Activated naive CD4-positive, alpha-beta T cell treated with anti-CD3 and anti-CD28 coated beads, Interleukin-2, amount 50 U/mL, for 24 hours (primary cell): Measurements from ENCODE around the gene COPS8.

Experiments used
- H3K27ac Mint-ChIP-seq: one replicate; pipeline ENCODE4 v1.8.0; 2021; ENCODE audit warnings: mild to moderate bottlenecking, mixed read lengths
- H3K27me3 Mint-ChIP-seq: one replicate; pipeline ENCODE4 v1.8.0; 2021; ENCODE audit warnings: mixed read lengths
- H3K36me3 Mint-ChIP-seq: one replicate; pipeline ENCODE4 v1.8.0; 2021; ENCODE audit warnings: mixed read lengths
- H3K4me1 Mint-ChIP-seq: one replicate; pipeline ENCODE4 v1.8.0; 2021; ENCODE audit warnings: mixed read lengths
- H3K4me3 Mint-ChIP-seq: one replicate; pipeline ENCODE4 v1.8.0; 2021; ENCODE audit warnings: mild to moderate bottlenecking, mixed read lengths
- H3K9me3 Mint-ChIP-seq: one replicate; pipeline ENCODE4 v1.8.0; 2021; ENCODE audit warnings: mixed read lengths

The COPS8 gene

GRCh38 chr2:237084444-237084843 lies 1.2 kb upstream of the COPS8 start:
- H3K27ac Mint-ChIP-seq: peak overlapping the region; percentile 82
- peaks cover 33% of the 10 kb centered on the region for H3K4me1 Mint-ChIP-seq

GRCh38 chr2:237090906-237091305 lies 5.2 kb downstream of the COPS8 start:
- Mint-ChIP-seq H3K36me3 (peaks cover 14% of the 10 kb centered on the region), H3K27ac (peak overlapping the region; percentile 9), H3K27me3 (no peaks in the 10 kb centered on the region), H3K9me3 (no peaks in the 10 kb centered on the region), H3K4me3 (no peak overlapping the region), H3K4me1 (peaks cover 24% of the 10 kb centered on the region)

More at GRCh38 chr2:237084444-237084843, 1.2 kb upstream of the COPS8 start:
- Mint-ChIP-seq H3K36me3 (peaks cover 3% of the 10 kb centered on the region), H3K27me3 (no peaks in the 10 kb centered on the region), H3K4me3 (peak overlapping the region; percentile 100), H3K9me3 (no peaks in the 10 kb centered on the region)

- Mint-ChIP-seq H3K36me3 (peaks cover 22% of the 10 kb centered on the region), H3K27me3 (no peaks in the 10 kb centered on the region), H3K9me3 (no peaks in the 10 kb centered on the region), H3K27ac (no peak overlapping the region), H3K4me1 (peaks cover 20% of the 10 kb centered on the region), H3K4me3 (no peak overlapping the region)
Observed at GRCh38 chr2:237091779-237092436, 6.2 kb downstream of the COPS8 start.

GRCh38 chr2:237092506-237092905 lies 6.8 kb downstream of the COPS8 start:
- Mint-ChIP-seq H3K4me3 (no peak overlapping the region), H3K9me3 (no peaks in the 10 kb centered on the region), H3K4me1 (peaks cover 16% of the 10 kb centered on the region), H3K36me3 (peaks cover 23% of the 10 kb centered on the region), H3K27ac (no peak overlapping the region), H3K27me3 (no peaks in the 10 kb centered on the region)

- Mint-ChIP-seq H3K4me3 (no peak overlapping the region), H3K27me3 (no peaks in the 10 kb centered on the region), H3K27ac (no peak overlapping the region), H3K4me1 (peaks cover 19% of the 10 kb centered on the region), H3K9me3 (no peaks in the 10 kb centered on the region), H3K36me3 (peaks cover 25% of the 10 kb centered on the region)
Observed at GRCh38 chr2:237092920-237093781, 7.5 kb downstream of the COPS8 start.

GRCh38 chr2:237096201-237096600 lies 10.5 kb downstream of the COPS8 start:
- Mint-ChIP-seq H3K9me3 (no peaks in the 10 kb centered on the region), H3K4me3 (no peak overlapping the region), H3K4me1 (peaks cover 9% of the 10 kb centered on the region), H3K36me3 (peaks cover 36% of the 10 kb centered on the region), H3K27me3 (no peaks in the 10 kb centered on the region), H3K27ac (no peak overlapping the region)

GRCh38 chr2:237096911-237097310 lies 11.2 kb downstream of the COPS8 start:
- Mint-ChIP-seq H3K4me3 (no peak overlapping the region), H3K27me3 (no peaks in the 10 kb centered on the region), H3K9me3 (no peaks in the 10 kb centered on the region), H3K4me1 (peaks cover 5% of the 10 kb centered on the region), H3K36me3 (peaks cover 36% of the 10 kb centered on the region), H3K27ac (no peak overlapping the region)

GRCh38 chr2:237097326-237097910 lies 11.7 kb downstream of the COPS8 start:
- H3K27me3 Mint-ChIP-seq: no peaks in the 10 kb centered on the region
- no peaks in the 10 kb centered on the region for H3K9me3 Mint-ChIP-seq

GRCh38 chr2:237097911-237098702 lies 12.4 kb downstream of the COPS8 start:
- peaks cover 5% of the 10 kb centered on the region for H3K4me1 Mint-ChIP-seq
- H3K4me3 Mint-ChIP-seq: no peak overlapping the region
- H3K9me3 Mint-ChIP-seq: no peaks in the 10 kb centered on the region
- no peaks in the 10 kb centered on the region for H3K27me3 Mint-ChIP-seq
- H3K36me3 Mint-ChIP-seq: peaks cover 38% of the 10 kb centered on the region
- H3K27ac Mint-ChIP-seq: no peak overlapping the region

More at GRCh38 chr2:237097326-237097910, 11.7 kb downstream of the COPS8 start:
- H3K27ac Mint-ChIP-seq: no peak overlapping the region
- H3K36me3 Mint-ChIP-seq: peaks cover 37% of the 10 kb centered on the region
- peaks cover 5% of the 10 kb centered on the region for H3K4me1 Mint-ChIP-seq
- H3K4me3 Mint-ChIP-seq: no peak overlapping the region

- Mint-ChIP-seq H3K27me3 (no peaks in the 10 kb centered on the region), H3K36me3 (peaks cover 34% of the 10 kb centered on the region), H3K4me3 (no peak overlapping the region), H3K9me3 (no peaks in the 10 kb centered on the region), H3K4me1 (peaks cover 5% of the 10 kb centered on the region), H3K27ac (no peak overlapping the region)
Observed at GRCh38 chr2:237099804-237100203, 14.1 kb downstream of the COPS8 start.

- Mint-ChIP-seq H3K36me3 (peaks cover 37% of the 10 kb centered on the region), H3K27ac (no peak overlapping the region), H3K4me3 (no peak overlapping the region), H3K9me3 (no peaks in the 10 kb centered on the region), H3K27me3 (no peaks in the 10 kb centered on the region), H3K4me1 (peaks cover 5% of the 10 kb centered on the region)
Observed at GRCh38 chr2:237101118-237101979, 15.7 kb downstream of the COPS8 start.

- Mint-ChIP-seq H3K9me3 (peaks cover 5% of the 10 kb centered on the region), H3K4me1 (peaks cover 5% of the 10 kb centered on the region), H3K4me3 (no peak overlapping the region), H3K36me3 (peaks cover 41% of the 10 kb centered on the region), H3K27me3 (no peaks in the 10 kb centered on the region), H3K27ac (no peak overlapping the region)
Observed at GRCh38 chr2:237102428-237102827, 16.7 kb downstream of the COPS8 start.

- H3K4me3 Mint-ChIP-seq: no peak overlapping the region
- H3K9me3 Mint-ChIP-seq: peaks cover 29% of the 10 kb centered on the region
- no peaks in the 10 kb centered on the region for H3K4me1 Mint-ChIP-seq
- peaks cover 38% of the 10 kb centered on the region for H3K36me3 Mint-ChIP-seq
- H3K27me3 Mint-ChIP-seq: no peaks in the 10 kb centered on the region
- H3K27ac Mint-ChIP-seq: no peak overlapping the region
Observed at GRCh38 chr2:237109421-237109934, 23.8 kb downstream of the COPS8 start.

GRCh38 chr2:237113026-237113795 lies 27.5 kb downstream of the COPS8 start:
- Mint-ChIP-seq H3K36me3 (peaks cover 17% of the 10 kb centered on the region), H3K4me1 (no peaks in the 10 kb centered on the region), H3K4me3 (no peak overlapping the region), H3K27me3 (no peaks in the 10 kb centered on the region), H3K9me3 (peaks cover 17% of the 10 kb centered on the region), H3K27ac (no peak overlapping the region)
